Omental fat pad (tissue), 4 donors: Measurements from ENCODE around the gene ARHGAP26. TPM values are rescaled to one million over a fixed set of nuclear protein-coding genes. Genes with fewer than 3 reads are reported as not detected.

Experiments
- ATAC-seq: fragments of 150-250 bp; one replicate; pipeline ENCODE4 v1.9.1; 2016; ENCODE audit warnings: mild to moderate bottlenecking, moderate library complexity; ENCODE audit not compliant: low FRiP score
- DNase-seq: peaks from one replicate; pipeline ENCODE4 v3.0.0-alpha.2; 2019; ENCODE audit warnings: low spot score
- total RNA-seq, 4 donors: library from RNA; depleted of rRNA; stranded (reverse); fragments of >200 nt; gene quantifications; one replicate each; pipeline ENCODE4 v1.1.0, GENCODE V29; 2016
- TF ChIP-seq, protein P1 (sequence below), 3 donors: fragments of 450-650 bp; IDR thresholded peaks; one replicate each; pipeline ENCODE4 v1.5.1; 2016 to 2017; ENCODE audit warnings: antibody characterized with exemption in 3 of 3, mild to moderate bottlenecking in 3 of 3, moderate library complexity in 2 of 3

Gene ARHGAP26
- total RNA-seq, result 100 to 1,000 TPM in 1 of 4 donors, 10 to 100 TPM in 3; 40.4 to 134 (median 63.6) TPM

DNA sequence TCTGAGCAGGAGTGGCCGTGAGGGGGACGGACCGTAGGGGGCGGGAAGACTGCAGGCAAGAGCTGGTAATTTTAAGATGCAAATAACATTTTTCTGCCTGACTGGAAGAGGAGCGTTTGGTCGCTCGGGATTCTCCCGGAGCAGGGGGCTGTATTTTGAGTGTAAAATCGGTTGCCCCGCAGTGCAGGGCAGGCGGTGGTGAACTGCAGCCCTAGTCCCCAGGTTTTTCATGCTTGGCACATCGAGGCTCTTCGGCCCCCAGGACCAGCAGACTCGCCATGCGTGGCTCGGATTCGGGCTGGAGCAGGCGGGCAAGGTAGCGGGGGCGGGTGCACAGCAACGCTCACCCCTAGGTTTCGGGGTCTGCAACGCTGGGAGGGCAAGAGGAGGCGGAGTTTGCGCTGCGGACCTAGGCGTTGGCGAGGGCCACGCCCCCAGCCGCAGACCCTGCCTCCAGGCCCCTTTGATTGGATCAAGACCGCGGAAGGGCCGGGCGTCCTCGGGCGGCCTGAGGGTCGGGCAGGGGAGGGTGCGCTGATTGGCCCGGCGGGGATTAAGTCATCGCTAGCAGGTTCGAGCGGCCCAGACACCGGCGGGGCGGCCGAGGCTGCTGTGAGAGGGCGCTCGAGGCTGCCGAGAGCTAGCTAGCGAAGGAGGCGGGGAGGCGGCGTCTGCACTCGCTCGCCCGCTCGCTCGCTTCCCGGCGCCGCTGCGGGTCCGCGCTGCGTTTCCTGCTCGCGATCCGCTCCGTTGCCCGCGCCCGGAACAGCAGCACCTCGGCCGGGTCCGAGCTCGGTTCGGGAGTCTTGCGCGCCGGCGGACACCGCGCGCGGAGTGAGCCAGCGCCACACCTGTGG is at the start of gene ARHGAP26:
TSS of gene ARHGAP26 (plus strand) at position 585 of the 857 bp plus-strand sequence. CDS start 385 bp downstream, outside the sequence.
- peak; percentile 83 for DNase-seq
- TF ChIP-seq, protein P1, sequence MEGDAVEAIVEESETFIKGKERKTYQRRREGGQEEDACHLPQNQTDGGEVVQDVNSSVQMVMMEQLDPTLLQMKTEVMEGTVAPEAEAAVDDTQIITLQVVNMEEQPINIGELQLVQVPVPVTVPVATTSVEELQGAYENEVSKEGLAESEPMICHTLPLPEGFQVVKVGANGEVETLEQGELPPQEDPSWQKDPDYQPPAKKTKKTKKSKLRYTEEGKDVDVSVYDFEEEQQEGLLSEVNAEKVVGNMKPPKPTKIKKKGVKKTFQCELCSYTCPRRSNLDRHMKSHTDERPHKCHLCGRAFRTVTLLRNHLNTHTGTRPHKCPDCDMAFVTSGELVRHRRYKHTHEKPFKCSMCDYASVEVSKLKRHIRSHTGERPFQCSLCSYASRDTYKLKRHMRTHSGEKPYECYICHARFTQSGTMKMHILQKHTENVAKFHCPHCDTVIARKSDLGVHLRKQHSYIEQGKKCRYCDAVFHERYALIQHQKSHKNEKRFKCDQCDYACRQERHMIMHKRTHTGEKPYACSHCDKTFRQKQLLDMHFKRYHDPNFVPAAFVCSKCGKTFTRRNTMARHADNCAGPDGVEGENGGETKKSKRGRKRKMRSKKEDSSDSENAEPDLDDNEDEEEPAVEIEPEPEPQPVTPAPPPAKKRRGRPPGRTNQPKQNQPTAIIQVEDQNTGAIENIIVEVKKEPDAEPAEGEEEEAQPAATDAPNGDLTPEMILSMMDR (IDR thresholded peaks at IDR 0.05), result no peak
- peak; percentile 99 for ATAC-seq

GRCh38 chr5:142720641-142721271 is 49.4 kb upstream of the ARHGAP26 start:
- ATAC-seq, result no peak
- no peak for DNase-seq
- TF ChIP-seq, protein P1 (IDR thresholded peaks at IDR 0.05), result no peak

GRCh38 chr5:142722146-142722545 is 48.0 kb upstream of the ARHGAP26 start:
- DNase-seq, result no peak
- ATAC-seq, result no peak

GRCh38 chr5:142722896-142723295 is 47.3 kb upstream of the ARHGAP26 start:
- DNase-seq (no peak), ATAC-seq (no peak)
- TF ChIP-seq, protein P1 (IDR thresholded peaks at IDR 0.05), result no peak

More at GRCh38 chr5:142722146-142722545, 48.0 kb upstream of the ARHGAP26 start:
- TF ChIP-seq, protein P1 (IDR thresholded peaks at IDR 0.05), result no peak

DNA sequence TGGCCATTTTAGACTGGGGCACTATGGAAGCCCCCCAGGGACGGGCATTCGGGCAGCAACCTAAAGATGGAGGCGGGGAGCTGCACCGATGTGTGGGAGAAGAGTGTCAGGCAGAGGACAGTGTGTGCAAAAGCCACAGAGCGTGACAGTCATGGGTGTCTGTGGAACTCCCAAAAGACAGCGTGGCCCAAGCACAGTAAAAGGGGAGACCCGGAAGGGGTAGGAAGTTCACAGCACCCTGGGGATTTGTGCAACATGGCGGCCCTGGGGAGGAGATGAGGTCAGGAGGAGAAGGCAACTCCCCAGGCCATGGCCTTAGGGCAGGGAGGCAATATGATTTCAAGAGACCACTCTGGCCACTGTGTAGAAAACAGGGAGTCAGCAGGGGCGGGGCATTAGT is 45.4 kb upstream of the ARHGAP26 start:
- DNase-seq, result no peak
- TF ChIP-seq, protein P1 (IDR thresholded peaks at IDR 0.05), result no peak
- no peak for ATAC-seq

- no peak for ATAC-seq
- TF ChIP-seq, protein P1 (IDR thresholded peaks at IDR 0.05), result no peak
Observed at GRCh38 chr5:142725231-142726187, 44.7 kb upstream of the ARHGAP26 start.

More at GRCh38 chr5:142725231-142726187, 44.7 kb upstream of the ARHGAP26 start:
- no peak for DNase-seq
